GM19351 (cell line): Measurements from ENCODE around the gene INPP5E.
A peak's percentile ranks its signal among the peaks of the same experiment; 100 is the strongest.
"Not testable (repeated sequence)": the region's sequence is repeated elsewhere in the genome, so short reads cannot be mapped to it uniquely, and the experiment has no call there.

ENCODE experiments used
- ATAC-seq: cut with Tn5 transposase; IDR thresholded peaks from one replicate; pipeline ENCODE4 v1.9.1; 2021; ENCODE audit warnings: mild to moderate bottlenecking, moderate library complexity; ENCODE audit not compliant: unreplicated experiment

Gene INPP5E

DNA sequence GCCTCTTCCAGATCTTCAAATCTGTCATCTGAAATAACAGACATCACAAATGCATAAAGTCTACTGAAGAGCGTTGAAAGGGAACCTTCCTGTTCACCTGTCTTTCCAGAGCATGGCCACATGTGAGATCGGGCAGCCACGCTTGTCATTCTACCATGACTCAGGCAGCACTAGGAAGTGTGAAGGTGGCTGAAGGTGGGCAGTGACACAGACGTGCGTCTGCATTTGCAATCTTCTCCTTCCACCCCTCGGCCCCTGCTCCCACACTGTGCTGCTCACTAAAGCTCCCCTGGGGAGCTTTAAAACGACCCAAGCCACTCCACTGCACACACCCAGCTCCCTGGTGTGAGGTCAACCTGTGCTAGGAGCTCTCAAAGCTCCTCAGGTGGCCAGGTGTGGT lies 31.7 kb downstream of the INPP5E start:
- no peak for ATAC-seq

DNA sequence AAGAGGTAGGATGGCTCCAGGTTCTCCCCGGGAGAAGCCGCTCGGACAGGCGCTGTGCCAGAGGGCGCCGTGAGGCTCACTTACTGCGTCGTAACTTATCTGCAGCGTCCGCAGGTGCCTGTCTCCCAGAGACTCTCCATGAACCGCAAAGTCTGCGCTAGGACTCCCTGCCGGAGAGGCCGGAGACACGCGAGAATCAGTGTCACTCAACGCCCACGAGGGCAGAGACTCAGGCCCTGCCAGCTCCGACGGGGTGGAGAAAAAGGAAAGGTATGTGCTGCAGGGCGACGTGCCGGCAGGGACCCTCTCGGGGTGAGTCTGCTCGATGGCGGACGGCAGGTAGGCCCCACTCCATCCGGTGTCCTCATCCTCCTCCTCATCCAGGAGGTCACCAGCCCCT lies 32.6 kb downstream of the INPP5E start:
- not testable (repeated sequence) for ATAC-seq

DNA sequence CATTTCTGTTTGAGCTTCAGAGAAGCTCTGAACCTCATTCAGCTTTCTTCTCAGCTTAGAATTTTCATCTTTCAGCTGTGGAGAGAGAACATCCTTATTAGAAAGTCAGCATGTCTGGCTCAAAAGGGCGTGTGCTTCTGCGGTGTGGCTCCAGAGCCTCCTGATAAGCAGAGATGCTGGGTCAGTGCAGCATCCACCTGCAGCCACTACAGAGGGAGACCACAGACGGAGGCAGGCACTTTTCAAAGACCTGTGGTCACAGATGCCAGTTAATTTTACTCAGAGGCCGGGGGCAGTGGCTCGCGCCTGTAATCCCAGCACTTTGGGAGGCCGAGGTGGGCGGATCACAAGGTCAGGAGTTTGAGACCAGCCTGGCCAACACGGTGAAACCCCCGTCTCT lies 33.7 kb downstream of the INPP5E start:
- not testable (repeated sequence) for ATAC-seq

DNA sequence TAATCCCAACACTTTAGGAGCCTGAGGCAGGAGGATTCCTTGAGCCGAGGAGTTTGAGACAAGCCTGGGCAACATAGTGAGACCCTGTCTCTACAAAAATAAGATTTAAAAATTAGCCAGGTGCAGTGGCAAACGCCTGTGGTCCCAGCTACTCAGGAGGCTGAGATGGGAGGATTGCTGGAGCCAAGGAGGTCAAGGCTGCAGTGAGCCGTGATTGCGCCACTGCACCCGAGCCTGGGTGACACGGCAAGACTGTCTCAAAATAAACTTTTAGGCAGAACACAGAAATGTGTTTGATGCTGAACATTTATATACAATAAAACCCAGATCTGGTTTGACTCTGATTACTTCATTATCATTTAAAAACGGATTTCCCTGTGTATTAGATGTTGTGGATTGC lies 34.2 kb downstream of the INPP5E start:
- ATAC-seq = no peak

DNA sequence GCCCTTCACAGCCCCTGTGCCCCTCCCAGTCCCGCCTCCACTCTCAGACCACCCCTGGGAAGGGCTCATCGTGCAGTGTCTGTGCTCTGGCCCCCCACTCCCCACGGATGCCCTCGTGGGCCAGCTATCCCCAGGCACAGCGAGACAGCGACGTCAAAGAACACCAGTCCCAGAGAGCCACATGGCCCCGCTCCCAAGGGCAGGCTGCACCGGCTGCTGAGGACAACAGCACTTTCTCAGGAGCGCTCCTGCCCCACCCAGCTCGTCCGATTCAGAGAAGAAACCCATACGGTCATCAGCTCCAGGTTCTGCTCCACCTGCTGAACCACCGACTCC lies 34.9 kb downstream of the INPP5E start:
- no peak for ATAC-seq

DNA sequence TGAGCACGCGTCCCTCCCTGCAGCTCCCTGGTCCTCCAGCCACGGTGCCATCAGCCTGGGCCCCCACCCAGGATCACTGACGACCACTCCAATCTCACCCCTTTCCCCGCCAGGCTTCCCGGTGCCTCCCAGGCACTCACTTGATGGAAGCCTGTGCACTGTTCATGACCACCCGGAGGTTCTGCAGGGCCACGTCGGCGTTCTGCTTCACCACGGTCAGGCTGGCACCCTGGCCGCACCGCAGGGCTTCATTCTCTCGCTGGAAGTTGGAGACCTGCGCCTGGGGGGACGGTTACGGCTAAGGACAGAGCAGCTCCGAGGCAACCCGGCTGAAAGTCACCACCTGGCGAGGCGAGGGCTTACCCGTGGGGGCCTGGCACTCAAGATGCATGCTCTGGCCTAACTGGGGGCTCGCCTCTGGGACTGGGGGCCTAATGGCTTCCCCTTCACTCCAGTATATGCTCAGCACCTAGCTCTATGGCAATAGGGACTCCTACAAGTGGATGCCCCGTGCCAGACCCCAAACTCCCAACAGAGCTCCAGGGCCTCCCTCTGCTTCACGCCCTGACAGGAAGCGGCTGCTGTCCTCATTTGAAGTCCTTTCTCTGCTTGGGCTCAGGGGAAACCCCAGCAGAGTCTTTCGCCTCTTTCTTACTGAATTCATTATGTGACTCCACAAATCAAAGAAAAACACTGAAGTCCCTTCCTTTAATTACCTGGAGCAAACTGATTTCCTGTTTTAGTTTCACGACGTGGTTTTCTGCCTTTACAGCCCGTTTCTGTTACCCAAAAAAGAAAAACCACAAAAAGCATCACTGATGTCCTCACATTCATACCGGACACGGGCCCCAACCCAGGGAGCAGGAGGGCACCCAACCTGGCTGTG lies 35.5 kb downstream of the INPP5E start:
- no peak for ATAC-seq

DNA sequence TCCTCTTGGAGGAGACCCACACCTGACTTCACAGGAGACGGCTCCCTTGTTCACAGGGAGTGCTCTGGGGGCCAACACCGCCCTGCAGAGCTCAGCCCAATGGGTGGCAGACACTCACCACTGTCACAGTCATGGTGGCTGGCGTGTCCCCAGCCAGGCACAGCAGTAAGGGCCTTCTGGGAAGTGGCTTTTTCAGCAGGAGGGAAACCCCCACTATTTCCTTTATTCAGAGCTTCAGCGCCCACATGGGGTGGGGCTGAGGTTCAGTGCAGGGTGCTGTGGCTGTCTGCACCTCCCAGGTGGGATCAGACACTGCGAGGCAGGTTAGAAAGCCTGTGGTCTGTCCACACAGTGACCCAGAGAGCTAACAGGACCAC lies 36.1 kb downstream of the INPP5E start:
- ATAC-seq = no peak

DNA sequence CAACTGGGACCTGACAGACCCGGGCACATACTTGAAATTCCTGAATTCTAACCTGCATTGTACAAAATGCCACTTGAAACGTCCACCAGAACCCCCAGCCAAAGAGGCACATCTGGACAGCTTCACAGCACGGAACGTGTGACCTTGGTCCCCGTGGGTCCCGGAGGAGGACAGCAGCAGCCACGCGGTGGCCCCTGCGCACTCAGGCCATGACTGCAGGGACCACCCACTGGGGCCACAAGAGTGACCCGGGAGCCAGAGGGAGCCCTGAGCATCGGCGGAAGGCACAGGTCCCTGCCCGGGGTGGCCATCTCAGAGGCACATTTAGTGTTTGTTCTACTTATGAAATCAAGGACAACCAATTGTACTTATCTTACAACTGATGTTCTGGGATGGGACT lies 37.6 kb downstream of the INPP5E start:
- no peak for ATAC-seq

DNA sequence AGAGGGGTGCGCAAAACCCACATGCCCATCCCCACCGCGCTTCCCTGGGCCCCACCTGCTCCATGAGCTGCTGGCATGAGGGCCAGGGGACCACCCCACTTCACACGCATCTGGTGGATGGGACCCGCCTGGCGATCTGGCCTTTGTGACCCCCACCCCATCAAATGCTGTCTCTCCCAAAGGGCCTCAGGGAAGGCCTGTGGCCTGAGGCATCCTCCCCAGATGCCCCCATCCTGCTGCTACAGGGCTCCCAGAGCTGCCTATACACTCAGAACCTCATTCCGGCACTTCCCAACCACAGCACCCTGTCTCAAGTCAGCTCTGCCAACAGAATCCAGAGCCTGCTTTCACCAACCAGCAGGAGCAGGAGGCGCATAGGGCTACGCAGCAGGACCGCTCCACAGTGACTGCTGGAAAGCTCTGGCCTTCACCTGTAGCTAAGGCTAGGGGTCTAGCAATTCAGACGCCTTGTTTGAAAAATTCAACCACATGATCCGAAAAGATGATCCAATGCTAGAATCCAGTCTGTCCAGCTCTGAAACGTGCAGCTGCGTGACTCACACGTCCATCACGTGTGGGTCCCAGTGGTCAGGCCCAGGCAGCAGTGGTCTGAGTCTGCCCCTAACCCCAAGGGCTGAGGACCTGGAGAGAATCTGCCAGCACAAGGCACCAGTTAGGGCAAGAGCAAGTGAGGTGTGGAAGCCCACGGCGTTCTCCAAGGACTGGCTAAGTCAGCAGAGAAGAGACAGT lies 38.3 kb downstream of the INPP5E start:
- ATAC-seq = no peak

DNA sequence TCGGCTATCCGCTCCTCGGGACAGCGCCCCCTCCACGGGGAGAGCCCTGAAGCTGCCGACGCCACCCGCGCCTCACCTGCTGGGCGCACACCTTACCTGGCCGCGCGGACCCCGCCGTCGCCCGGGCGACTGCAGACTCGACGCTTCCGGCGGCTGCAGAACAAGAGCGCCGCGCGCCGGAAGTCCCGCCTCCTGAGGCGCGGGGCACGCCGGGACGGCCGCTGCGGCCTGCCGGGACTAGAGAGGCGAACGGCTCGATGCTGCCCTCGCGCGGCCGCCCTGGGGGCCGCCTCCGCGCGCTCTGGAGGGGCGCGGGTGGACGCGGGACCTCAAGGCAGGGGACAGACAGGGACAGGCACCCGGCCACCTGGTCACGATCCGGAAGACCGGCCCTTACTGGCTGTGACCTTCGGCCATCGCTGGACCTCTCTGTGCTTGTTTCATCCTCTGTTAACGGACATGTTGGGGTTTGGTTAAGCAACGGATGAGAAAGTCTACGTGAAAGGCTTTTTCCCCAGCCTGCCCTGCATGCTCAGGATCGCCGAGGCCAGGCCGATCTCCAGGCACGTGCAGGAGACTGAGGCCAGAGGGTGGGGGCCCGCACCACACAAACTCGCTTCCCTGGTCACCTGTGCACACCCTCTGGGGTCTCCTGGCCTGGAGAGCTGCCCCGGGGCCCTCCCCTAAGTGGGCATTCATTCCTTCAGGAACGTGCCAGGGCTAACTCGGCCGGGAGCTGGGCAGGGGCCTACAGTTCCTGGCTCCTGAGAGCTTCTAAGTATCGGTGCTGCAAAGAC lies 39.4 kb downstream of the INPP5E start, which contains the start of gene SNAPC4:
Gene SNAPC4 (minus strand): TSS at position 133 of the 797 bp plus-strand sequence. CDS start 1,742 bp downstream, outside the sequence.
- ATAC-seq = peak; percentile 77

DNA sequence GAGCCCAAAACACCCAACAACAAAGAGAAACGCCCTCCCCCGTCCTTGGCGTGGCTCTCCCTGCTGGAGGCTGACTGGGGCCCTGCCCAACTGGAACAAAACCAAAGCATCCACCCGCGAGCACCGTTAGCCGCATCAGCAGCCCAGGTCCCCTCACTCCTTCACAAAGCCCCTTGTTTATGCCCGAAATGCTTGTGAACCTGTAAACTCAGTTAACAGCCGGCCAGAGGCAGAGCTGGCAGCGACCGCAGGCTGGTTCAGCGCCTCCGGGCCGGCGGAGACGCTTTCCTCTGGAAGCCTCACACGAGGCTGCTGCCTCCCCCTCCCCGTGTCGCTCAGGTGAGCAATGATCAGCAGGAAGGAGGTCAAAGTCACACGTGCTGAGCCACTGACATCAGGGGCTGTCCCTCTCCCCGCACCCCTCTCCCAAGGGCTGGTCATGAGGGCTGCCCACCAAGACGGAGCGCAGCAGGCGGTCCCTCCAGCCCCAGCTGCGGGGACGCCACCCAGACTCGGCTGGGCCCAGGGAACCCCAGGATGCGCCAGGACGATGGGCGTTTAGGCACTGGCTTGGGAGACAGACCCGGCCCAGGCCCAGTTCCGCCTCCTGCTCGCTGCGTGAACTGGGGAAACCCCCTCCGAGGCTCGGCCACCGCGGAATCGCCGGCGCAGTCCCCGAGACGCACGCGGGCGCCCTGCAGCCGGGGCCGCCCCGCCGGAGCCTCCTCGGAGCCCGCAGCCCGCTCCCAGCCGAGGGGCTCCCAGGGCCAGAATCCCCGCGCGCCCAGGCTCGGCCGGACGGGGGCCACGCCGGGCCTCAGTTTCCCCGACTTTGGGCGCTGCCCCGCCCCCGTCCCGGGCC lies 40.2 kb downstream of the INPP5E start:
- no peak for ATAC-seq

DNA sequence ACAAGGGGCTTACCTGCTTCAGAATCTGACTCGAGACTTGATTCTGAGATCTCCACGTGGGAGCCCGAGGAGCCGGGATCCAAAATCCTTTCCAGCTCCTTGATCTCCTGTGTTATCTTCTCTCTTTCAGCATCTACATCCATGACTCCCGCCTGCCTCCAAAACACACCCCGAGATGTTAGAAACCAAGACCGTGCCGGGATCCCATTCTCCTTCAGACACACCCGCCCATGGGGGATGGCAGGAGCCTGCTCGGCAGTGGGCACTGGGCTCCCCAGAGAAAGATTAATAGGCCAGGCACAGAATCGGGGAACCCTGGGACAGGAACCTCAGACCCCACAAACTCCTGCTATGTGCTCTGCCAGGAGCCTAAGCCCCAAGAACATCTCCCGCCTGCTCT lies 41.4 kb downstream of the INPP5E start:
- ATAC-seq = no peak

DNA sequence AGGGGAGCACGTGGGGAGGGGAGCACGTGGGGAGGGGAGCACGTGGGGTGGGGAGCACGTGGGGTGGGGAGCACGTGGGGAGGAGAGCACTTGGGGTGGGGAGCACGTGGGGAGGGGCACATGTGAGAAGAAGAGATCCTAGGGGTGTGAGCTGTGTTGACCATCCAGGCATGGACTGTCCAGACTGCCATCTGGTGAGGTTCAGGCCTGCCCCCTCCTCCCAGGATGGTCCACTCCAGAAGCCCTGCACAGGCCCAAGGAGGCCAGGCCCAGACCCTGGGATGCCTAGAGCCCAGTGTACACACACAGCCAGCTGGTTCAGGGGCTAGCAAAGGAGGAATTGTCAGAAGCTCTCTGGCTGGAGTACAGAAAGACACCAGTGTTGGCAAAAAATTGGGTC lies 42.0 kb downstream of the INPP5E start:
- no peak for ATAC-seq

DNA sequence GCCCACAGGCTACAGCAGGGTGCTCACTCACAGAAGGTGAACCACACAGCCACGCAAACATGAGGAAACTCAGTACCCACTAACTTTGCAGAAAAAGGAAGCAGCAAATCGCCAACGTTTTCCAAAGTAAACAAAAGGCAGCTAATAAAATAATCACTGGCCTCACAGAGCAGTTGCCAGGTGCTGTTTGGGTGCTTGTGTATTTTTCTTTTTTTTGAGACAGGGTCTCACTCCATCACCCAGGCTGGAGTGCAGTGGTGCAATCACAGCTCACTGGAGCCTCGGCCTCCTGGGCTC lies 43.5 kb downstream of the INPP5E start:
- no peak for ATAC-seq

DNA sequence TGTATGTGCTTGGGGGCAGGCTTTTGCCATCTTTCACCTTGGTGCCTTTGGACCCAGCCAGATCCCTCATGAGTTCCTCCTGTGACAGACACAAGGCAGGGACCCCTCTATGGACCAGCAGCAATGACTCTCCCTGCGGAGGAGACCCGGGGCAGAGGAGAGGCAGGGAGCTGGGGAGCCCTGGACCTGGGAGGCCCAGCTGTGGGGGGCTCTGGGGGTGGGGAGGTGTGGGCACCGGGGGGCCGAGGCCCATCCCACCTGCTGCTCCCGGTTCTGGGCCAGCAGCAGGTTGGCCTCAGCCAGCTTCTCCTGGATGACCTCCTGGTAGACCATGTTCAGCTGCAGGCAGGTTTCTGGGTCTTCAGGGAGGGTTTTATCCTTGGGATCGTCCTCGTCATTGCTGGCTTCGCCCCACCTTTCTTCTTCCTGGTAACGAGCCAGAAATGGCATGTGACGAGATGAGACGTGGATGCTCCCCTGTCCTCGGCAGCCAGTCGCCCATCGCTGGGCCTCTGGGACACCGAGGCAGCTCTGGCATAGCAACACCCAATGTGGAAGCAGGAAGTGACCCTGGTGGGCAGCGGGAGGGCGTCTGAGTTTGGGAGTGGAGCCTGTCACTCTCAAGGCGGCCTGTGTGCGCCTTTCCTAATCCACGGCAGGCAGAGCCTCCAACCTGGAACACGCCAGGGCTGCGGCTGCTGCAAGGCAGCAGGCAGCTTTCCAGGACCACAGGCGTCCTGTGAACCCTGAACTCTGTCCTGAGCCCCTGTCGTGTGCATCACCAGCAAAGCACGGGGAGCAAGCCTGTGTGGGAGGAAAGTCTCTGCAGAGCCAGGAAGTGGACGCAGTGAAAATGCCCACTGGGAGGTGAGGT lies 44.1 kb downstream of the INPP5E start:
- ATAC-seq = no peak

DNA sequence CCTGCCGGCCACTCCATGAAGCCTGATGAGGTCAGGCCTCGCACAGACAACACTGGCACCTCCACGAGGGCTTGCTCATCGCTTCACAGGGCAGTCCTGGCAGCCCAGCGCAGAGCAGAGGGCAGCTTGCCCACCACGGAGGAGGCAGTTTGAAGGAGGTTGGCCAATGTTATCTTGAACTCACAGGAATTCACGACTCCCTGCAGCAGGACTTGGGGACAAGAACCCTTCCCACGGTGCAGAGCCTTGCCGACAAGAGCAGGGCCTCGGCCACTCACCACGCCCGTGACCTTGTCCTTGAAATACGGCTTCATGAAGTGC lies 44.7 kb downstream of the INPP5E start:
- ATAC-seq = no peak

DNA sequence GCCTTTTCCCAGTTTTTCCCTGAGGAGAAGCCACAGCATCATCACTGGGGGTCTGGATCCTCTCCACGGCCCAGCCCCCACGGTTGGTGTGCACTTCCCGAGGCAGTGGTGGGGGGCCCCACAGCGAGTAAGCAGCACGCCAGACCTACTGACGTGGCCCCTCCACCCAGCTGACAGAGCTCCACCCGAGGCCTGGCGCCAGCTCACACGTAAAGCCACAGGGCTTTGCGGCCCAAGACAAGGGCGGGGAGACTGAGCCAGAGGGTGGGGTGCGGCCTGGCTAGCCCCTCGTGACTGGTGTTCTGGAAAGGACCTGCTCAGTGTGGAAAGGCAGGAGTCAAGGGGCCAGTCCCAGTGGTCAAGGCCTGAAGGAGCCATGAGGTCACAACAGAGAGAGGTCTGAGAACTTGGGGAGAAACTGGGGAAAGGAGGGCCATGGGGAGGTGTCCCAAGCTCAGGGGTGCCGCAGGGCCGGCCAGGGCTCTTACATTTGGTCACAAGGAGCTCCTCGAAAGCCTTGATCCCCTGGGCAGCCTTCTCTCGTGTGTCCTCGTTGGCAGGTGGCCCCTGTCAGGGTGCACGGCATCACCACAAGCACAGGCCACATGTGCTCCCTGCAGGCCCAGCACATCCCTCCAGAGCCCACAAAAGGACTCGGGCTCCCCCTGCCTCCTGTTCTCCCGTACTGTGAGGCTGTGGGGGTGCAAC lies 45.2 kb downstream of the INPP5E start:
- ATAC-seq = no peak

DNA sequence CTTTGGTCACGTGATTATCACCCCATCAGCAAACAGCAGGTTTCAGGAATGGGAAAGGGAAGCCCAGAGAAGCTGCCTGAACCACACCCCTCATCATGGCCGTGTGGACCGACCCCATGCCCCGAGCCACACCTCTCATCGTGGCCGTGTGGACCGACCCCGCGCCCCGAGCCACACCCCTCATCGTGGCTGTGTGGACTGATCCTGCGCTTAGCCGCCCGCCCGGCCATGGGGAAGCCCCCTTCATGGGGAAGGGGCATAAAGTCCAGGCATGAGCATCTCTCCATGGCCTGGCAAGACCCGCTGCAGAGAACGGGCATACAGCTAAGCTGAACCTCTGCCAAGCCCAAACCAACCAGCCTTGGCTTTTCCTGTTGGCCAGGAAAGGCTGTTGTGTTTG lies 46.1 kb downstream of the INPP5E start:
- ATAC-seq = no peak
